GM19324 (cell line): ENCODE measurements around the gene BOD1L1.
A peak's percentile ranks its signal among the peaks of the same experiment; 100 is the strongest.

Experiments used
- ATAC-seq: cut with Tn5 transposase; IDR thresholded peaks from one replicate; pipeline ENCODE4 v1.9.1; 2021; ENCODE audit warnings: mild to moderate bottlenecking, moderate library complexity; ENCODE audit not compliant: unreplicated experiment, low FRiP score

BOD1L1 gene

DNA sequence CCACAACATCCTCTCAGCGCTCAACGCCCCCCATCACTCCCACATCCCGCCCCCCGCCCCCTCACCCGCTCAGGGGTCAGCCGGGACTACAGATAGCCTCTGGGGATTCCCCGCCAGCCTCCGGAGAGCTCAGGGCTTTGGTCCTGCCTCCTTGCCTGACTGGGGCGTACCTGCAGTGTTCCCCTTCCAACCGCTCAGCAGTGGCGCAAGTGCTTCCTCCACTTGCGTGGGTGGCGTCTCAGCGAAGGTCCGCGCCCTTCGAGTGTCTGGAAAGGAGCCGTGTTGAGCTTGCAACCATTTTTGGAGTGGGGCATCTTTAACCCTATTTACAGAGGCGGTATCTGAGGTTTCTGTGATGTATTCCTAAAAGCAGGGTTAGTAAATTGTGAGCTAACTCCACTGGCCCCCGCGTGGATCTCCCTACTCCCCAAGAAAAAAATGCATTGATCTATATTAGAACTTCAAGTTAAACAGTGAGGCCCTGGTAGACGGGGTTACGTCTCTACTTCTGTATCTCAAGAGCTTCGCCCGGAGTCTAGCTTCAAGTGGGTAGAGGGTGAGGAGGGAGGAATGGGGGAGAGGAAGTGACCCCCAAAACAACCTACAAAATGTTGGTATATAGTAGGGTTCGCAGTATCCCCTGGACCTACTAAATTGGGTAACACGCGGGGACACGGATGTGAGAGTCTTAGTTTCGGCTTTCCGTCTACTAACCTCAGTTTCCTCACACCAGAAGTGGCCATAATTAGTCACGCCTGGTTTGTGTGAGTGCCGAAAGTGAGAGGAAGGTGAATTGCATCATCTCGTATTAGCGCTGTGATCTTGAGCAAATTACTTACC is 99.3 kb downstream of the BOD1L1 start:
- ATAC-seq = peak; percentile 64

DNA sequence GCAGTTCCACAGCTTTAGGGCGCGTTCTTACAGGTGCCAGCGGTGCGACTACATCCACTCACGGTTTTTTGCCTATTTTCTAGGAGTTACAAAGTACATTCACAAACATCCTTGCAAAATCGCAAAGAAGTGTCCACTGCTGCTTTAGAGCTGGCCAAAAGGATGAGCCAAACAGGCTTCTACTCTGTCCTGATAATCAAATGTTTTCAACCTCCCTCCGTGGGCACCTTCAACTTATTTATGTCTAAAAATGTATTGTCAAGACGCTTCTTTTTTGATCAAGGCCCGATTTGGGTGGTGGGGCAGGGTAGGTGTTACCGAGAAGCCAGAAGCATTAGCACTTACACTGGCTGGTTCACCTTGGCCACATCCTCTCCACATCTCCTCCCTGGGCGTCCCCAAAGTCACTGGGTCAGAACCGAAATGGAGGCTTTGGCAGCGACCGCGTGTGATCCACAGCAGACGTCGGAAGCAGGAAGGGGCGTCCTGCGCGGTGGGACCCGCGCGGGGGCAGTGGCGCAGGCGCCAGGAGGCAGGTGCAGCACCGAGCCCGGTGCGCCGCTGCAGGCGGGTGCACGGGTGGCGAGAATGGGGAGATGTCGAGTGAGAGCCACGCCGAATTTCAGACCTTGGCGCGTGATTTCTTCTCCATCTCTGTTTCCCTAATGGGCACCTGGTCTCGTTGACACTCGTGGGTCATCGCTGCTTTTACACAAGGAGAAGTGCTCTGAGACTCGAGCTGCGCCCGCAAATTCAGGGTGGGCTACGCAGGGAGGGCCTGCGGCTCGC is 100.1 kb downstream of the BOD1L1 start:
- ATAC-seq = no peak

DNA sequence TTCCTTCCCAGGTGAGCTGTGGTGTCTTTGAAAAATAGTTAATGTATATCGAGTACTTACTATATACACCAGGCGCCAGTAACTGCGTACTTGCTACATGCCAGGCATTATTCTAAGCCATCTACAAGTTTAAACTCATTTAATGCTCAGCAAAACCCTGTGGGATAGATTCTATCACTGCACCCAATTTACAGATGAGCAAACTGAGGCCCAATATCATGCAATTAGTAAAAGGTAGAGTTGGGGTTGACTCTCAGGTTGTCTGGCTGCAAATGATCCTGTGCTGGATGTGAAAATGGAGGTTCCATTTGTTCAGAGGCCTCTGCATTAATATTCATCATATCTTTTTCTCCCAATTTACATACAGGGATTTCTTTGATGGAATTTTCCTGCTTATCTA is 100.9 kb downstream of the BOD1L1 start:
- no peak for ATAC-seq

DNA sequence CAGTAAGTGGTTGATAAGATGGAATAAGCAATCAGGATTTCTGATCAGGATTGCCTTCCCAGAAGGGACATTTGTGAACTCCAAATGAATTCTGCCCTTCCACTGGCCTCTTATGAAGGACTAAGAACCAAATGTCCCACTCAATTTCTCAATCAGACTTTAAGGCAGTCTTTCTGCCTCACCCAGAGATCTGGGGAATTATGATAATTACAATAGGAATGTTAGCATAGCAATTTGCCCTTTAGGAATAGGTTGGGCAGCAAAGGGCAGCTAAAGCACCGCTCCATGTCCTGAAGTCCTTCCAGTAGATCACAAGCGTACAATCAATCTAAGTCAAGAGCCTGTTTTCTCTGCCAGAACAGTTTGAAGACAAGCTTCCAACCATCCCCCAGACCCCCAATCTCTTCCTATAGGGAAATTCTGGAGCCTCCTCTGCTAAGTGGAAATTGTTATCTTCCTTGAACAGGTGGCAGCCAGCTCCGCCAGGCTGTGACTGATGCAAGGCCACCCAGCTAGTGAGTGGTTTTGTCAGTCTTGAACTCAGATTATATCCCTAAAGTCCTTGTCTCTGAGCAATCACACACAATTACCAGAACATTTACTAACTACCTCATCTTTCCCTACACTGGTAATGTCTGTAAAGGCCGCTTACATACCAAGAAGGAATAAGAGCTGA is 101.8 kb downstream of the BOD1L1 start:
- no peak for ATAC-seq

DNA sequence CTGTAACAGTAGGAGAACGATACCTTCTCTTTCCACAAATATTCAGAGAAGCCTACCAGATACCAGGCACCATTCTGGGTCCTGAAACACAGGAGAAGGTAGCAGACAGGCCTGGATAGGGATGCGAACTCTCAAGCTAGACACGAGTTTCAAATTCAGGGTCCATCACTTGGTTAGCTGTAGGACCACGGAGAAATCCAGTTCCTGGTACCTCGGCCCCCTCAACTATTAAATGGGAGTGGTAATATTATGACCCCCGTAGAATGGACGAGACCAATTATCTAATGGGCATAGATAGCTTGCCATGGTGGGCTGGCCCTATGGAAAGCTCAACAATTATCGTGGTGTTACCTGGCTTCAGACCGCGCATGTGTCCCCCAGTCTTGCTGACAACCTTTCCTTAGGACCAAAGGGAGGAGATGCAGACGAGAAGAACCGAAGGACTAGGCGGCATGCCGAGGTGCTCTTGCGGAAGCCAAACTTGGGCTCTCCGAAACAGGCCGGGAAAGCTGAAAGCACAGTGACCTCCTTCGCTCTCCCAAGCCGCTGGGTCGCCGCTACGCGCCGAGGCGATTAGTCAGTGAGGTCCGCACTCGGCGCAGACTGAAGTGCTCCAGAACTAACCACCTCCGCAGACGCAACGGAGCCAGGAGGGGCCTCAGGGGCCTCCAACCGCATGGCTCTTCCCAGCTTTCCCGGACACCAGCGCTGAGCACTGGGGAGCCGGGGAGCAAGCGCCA is 102.9 kb downstream of the BOD1L1 start:
- no peak for ATAC-seq

DNA sequence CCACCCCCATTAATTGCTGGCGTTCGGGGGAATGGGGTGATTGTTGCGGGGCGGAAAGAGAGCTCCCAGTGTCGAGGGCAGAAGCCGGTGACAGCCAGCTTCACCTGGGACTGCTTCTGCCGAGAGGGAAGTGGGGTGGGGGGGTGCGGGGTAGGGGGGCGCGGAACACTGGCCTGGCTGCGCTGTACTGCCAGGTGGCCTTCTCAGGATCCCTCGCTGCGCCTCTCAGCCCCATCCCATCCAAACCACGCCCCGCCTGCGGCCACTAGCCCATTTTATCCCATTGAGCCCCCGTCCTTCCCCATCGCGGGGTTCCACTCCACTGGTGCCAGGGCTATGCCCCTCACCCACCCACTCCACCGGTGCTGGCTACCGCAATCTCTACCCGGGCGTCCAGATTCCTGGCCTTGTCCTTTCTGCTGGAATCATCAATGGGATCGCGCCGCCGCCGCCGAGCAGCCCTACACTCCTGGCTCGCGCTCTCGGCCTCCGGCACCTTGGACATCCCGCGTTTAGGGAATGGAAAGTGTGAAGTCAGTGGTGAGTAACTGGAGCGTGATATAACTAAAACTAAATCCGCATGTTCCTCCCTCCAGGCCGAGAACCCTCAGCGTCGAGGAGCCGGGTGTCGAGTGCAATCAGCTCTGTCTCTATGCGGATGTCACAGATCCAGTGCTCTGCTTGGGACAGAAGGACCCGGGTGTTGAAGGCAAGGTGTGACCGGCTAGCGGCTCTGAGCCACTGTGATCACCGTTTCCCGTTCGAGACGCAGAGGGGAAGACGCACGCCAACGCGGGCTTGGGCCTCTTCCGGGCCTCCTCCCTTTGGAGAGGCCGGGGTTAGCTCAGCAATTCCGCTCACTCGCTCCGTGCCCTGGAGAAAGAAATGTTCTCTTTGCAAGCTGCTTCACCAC is 103.7 kb downstream of the BOD1L1 start:
- no peak for ATAC-seq

DNA sequence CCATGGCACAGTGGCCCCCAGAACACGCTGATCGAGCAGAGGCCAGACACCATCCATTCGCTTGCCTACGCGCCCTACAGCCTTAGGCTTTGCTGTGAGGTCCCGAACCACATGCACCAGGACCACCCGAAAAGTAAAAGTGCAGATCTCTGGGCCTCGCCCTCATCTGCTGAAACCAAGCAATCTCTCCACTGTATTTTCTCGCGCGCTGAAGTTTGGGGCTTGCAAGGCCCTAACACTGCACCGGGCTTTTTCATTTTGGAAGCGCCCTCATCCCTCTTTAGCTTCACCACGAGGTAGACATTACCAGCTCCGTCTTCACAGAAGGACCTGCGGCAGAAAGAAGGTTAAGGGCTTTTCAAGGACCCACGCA is 104.4 kb downstream of the BOD1L1 start:
- no peak for ATAC-seq

DNA sequence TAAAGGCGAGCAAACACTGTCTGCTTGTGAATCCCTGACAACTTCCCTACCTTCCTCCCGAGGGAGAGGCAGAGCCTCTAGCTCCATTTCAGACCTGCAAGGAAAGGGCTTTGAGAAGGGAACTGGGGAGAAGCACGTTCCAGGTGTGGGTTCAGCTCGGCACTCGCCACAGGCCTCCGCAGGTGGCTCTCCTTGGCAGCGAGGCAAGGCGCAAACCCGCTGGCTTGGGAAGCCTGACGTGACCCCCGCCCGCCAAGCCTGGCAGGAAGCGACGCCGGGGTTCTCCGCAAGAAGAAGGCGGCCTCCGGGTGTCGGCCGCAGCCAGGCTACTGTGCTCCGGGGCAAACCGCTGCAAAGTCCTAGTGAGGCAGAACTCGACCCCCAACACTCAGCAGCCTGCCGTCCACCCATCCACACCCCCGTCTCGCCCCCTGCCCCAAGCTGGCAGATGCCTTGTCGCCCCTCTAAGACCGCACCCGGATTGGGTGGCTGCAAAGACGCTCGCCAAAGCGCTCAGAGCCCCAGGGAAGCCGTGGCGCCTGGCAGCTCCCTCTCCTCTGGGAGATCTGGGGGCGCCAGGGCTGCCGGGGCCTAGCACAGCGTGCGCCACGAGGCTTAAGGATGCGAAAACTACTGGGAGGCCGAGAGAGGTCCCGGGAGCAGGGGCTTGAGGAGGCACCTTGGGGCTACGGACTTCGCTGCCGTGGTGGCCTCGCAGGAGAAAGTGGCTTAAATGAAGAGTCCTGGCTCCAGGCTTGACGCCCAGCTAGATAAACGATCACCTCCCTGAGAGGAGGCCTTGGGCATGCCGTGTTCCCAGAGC is 105.0 kb downstream of the BOD1L1 start:
- no peak for ATAC-seq

DNA sequence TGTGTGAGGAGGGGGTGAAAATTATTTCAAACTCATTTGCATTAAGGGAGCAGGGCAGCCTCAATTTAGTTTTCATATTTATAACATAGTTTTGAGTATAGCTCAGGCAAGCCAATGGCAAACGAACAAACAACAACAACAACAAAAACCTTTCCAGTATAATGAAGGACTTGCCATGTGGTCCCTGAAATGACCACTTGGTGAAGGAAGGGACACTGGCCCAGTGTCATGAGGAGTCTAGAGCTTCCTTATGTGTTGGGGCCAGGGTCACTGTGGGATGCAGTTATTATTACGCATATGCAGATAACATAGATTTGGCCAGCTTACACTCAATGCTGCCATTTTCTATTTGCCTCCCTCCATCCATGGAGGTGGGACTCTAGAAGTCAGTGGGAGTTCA is 106.5 kb downstream of the BOD1L1 start:
- no peak for ATAC-seq
